HEK293T (cell line): Measurements from ENCODE around the gene DHRS12.

Experiments used
- ARNT ChIP-seq: fragments of 450-650 bp; IDR thresholded peaks from 2 replicates; pipeline ENCODE4 v1.6.1; 2017; ENCODE audit warnings: mild to moderate bottlenecking
- BHLHE40 ChIP-seq: fragments of 450-650 bp; IDR thresholded peaks from 2 replicates; pipeline ENCODE4 v1.6.1; 2016; ENCODE audit warnings: mild to moderate bottlenecking, moderate library complexity, borderline replicate concordance
- FOXA1 ChIP-seq: fragments of 450-650 bp; IDR thresholded peaks from 2 replicates; pipeline ENCODE4 v1.6.1; 2016; ENCODE audit warnings: mild to moderate bottlenecking
- FOXK2 ChIP-seq: fragments of 450-650 bp; IDR thresholded peaks from 2 replicates; pipeline ENCODE4 v1.6.1; 2016; ENCODE audit warnings: mild to moderate bottlenecking
- FOXM1 ChIP-seq: fragments of 450-650 bp; IDR thresholded peaks from 2 replicates; pipeline ENCODE4 v1.6.1; 2017; ENCODE audit warnings: mild to moderate bottlenecking, borderline replicate concordance
- HDGF ChIP-seq: fragments of 450-650 bp; IDR thresholded peaks from 2 replicates; pipeline ENCODE4 v1.6.1; 2017; ENCODE audit warnings: antibody characterized with exemption, borderline replicate concordance
- LEF1 ChIP-seq: fragments of 450-650 bp; IDR thresholded peaks from 2 replicates; pipeline ENCODE4 v1.6.1; 2017; ENCODE audit warnings: mild to moderate bottlenecking, borderline replicate concordance
- SP1 ChIP-seq: fragments of 450-650 bp; IDR thresholded peaks from 2 replicates; pipeline ENCODE4 v1.6.1; 2017
- SUZ12 ChIP-seq: fragments of 450-650 bp; IDR thresholded peaks from 2 replicates; pipeline ENCODE4 v1.6.1; 2016; ENCODE audit warnings: mild to moderate bottlenecking
- TARDBP ChIP-seq: fragments of 450-650 bp; IDR thresholded peaks from 2 replicates; pipeline ENCODE4 v1.6.1; 2016
- ZNF384 ChIP-seq: fragments of 450-650 bp; IDR thresholded peaks from 2 replicates; pipeline ENCODE4 v1.6.1; 2016
- TF ChIP-seq, protein P1 (sequence below): fragments of 450-650 bp; IDR thresholded peaks from 2 replicates; pipeline ENCODE4 v1.6.1; 2016

DNA sequence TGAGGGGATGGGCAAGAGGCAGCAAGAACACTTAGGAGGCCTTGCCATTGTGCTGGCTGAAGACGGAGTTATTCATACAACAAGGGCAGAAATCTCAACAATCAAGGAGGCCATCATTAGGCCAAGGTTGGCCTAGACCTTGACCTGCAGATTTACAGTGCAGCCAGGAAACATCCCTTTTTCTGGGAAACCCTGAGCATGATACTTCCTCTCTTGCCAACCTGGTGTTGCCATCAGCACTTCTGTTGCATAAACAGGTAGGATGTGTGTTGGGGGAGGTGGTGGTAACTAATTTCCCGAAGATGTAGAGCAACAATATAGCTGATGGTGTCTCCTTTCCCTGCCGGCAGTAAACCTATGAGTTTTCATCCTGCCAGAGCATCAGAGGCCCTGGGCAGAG, 33.1 kb upstream of the DHRS12 start:
- TF ChIP-seq FOXA1 (no peak), FOXK2 (no peak), BHLHE40 (no peak), HDGF (no peak), ARNT (no peak), SP1 (no peak), TARDBP (no peak), LEF1 (no peak), SUZ12 (no peak), ZNF384 (no peak), FOXM1 (no peak)
- TF ChIP-seq, protein P1, sequence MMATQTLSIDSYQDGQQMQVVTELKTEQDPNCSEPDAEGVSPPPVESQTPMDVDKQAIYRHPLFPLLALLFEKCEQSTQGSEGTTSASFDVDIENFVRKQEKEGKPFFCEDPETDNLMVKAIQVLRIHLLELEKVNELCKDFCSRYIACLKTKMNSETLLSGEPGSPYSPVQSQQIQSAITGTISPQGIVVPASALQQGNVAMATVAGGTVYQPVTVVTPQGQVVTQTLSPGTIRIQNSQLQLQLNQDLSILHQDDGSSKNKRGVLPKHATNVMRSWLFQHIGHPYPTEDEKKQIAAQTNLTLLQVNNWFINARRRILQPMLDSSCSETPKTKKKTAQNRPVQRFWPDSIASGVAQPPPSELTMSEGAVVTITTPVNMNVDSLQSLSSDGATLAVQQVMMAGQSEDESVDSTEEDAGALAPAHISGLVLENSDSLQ, result no peak
